GM12878 (cell line): ENCODE results near the gene GPAT2.
"Not testable (repeated sequence)": the region's sequence is repeated elsewhere in the genome, so short reads cannot be mapped to it uniquely, and the experiment has no call there.

Source experiments
- JUNB ChIP-seq: IDR thresholded peaks from 2 replicates; pipeline ENCODE4 v1.6.1; 2016; ENCODE audit warnings: antibody characterized with exemption, mild to moderate bottlenecking
- REST ChIP-seq: IDR thresholded peaks from 2 replicates; pipeline ENCODE4 v1.6.1; 2012; ENCODE audit warnings: mild to moderate bottlenecking, low read depth, low read length
- ZBTB33 ChIP-seq: fragments of 450-650 bp; IDR thresholded peaks from 2 replicates; pipeline ENCODE4 v1.6.1; 2017; ENCODE audit warnings: mild to moderate bottlenecking

GRCh38 chr2:96021142-96021541 is 13.6 kb downstream of the GPAT2 start:
- TF ChIP-seq REST, JUNB, ZBTB33: not testable (repeated sequence)
